GM10266 (cell line): ENCODE measurements around the gene SPRYD7.
A peak's percentile ranks its signal among the peaks of the same experiment; 100 is the strongest.

Experiments
- DNase-seq: peaks from one replicate; pipeline ENCODE4 v3.0.0; 2012; ENCODE audit errors: extremely low spot score
- TF ChIP-seq, protein P1 (sequence below): IDR thresholded peaks from 2 replicates; pipeline ENCODE4 v1.5.1; 2012; ENCODE audit warnings: mild to moderate bottlenecking, low read depth; ENCODE audit not compliant: control insufficient read depth, insufficient read depth; ENCODE audit errors: missing control alignments

SPRYD7 gene

DNA sequence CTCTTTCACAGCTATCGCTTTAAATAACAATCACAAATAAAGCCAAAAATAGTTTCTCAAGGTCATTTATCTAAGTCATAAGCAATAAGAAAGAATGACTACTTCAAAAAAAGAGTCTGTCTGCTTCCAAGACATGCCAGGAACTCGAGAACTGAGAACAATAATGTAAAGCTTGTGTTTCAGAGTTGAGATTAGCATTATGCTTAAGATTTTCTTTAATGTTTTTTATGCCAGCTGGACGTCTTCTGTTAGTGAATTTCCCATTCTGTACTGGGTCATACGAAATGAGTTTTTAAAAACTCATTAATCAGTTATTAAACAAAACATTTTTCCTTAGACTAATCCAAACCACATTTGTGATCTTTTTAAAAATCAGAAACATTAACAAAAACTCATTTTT lies 3.2 kb upstream of the SPRYD7 start:
- DNase-seq = no peak
- TF ChIP-seq, protein P1, sequence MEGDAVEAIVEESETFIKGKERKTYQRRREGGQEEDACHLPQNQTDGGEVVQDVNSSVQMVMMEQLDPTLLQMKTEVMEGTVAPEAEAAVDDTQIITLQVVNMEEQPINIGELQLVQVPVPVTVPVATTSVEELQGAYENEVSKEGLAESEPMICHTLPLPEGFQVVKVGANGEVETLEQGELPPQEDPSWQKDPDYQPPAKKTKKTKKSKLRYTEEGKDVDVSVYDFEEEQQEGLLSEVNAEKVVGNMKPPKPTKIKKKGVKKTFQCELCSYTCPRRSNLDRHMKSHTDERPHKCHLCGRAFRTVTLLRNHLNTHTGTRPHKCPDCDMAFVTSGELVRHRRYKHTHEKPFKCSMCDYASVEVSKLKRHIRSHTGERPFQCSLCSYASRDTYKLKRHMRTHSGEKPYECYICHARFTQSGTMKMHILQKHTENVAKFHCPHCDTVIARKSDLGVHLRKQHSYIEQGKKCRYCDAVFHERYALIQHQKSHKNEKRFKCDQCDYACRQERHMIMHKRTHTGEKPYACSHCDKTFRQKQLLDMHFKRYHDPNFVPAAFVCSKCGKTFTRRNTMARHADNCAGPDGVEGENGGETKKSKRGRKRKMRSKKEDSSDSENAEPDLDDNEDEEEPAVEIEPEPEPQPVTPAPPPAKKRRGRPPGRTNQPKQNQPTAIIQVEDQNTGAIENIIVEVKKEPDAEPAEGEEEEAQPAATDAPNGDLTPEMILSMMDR = no peak

DNA sequence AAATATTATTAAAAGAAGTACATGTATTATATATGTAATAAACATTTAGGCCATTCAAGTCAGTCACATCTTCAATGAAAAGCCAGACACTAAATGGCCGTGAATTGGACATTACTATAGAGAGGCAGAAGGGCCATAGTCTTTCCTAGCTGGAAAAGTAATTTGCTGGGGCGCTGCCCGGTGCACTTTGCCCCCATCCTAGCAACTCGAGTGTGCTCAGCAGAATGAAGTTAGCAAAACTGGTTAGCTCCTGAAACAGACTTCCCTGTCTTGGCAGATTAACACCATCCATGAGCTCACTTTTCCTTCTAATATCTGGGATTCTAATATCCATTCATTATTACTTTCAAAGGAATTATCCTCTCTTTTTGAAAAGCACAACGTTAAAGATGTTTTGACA lies 2.8 kb upstream of the SPRYD7 start:
- no peak for DNase-seq
- TF ChIP-seq, protein P1 = no peak

DNA sequence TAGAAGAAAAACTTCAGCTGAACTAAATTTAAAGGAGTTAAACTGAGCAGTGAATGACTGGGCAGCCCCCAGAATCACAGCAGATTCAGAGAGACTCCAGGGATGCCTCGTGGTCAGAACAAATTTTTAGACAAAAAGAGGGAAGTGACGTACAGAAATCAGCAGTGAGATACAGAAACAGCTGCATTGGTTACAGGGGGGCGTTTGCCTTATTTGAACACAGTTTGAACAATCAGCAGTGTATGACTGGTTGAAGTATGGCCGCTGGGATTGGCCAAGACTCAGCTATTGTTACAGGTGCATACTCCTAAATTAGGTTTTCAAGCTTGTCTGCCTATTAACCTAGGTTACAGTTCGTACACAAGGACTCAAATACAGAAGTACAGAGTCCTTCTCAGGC lies 2.2 kb upstream of the SPRYD7 start:
- TF ChIP-seq, protein P1 = no peak
- no peak for DNase-seq

DNA sequence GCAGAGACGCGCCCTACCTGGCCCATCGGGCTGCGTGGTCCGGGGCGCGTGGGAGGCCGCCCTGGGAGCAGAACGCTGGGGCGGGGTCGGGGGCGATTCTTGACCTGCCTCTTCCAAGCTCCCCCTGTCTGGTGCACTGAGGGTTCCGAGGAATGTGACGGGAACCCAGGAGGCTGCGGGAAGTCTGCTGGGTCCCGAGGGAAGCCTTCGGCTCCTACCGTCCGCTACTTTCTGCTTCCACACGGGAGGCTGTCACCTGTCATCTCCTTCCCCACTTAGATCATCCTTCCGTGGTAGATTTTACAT lies 781 bp upstream of the SPRYD7 start:
- peak; percentile 7 for DNase-seq
- TF ChIP-seq, protein P1 = no peak

DNA sequence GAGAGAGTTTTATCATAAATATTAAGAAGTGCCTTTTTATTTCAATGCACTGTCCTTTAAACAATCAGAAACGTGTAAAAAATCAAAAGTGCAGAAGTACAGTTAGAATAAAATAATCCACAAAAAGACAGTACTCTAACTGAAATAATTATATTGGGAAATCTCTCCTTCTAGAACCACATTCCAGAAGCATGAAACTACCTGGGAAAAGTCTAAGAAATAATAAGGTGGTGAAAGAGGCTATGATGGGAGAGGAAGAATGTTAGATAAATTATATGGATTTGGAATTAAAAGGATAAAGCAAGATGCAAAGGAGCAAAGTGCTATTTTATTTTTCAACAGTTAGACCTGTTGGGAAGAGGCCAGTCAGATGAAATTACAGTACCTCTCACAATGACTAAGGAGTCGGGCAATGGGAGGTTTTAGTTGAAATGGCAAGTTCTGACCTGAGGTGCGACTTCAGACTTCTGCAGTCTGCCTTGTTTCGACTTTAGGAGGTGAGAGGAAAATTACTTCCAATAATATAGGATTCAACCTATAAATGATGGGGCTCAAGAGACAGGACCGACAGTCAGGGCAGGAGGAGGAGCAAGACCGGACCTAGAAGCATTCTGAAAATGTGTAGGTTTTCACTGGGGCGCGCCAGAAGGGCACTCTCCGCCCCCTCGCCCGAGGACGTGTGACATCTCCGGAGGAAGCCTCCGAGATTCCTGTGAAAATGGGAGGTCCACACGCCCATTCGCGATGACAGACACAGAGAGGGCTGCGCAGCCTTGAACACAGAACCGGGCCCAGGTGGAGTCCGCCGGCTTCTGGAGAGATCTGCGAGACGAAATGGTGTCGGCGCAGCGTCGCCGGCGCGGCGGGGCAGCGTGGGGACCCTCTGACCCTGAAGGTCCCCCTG lies 717 bp downstream of the SPRYD7 start:
- peak; percentile 38 for DNase-seq
- TF ChIP-seq, protein P1 = no peak

DNA sequence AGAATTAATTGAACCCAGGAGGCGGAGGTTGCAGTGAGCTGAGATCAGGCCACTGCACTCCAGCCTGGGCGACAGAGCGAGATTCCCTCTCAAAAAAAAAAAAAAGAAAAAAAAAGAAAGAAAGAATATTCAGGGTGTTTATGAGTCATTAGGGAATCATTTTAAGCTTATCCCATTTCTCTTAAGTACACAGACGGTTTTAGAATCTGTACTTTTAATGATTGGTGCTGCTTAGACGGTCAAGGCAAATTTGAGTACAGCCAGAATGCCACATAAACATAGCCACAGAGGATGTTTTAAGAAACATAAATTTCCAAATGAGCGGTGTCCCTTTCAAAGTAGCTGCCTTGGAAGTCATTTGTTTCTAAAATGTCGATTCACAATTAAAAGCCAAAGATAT lies 2.6 kb downstream of the SPRYD7 start:
- TF ChIP-seq, protein P1 = no peak
- DNase-seq = no peak

DNA sequence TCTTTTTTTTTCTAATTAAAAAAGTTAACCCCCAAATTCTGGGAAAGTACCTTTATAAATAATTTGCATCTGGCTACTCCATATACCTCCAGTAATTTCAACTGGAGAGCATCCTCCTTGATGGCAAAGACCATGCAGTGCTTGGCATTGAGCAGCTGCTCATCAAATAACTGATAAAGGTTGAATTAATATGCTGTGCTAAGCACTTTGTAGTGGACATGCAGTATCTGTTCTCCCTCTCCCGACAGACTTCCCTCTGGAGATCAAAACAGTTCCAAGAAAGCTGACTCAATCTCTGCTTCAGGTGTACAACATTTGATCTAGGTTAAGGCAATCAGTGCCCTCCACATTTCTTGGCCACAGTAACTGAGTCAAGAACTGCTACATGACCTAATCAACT lies 3.3 kb downstream of the SPRYD7 start:
- TF ChIP-seq, protein P1 = no peak
- DNase-seq = no peak
